Epithelial cell of prostate (primary cell): Measurements from ENCODE around the gene LRRC18.
A peak's percentile ranks its signal among the peaks of the same experiment; 100 is the strongest.

Experiments
- DNase-seq: peaks from one replicate; pipeline ENCODE4 v3.0.0-alpha.2; 2011; ENCODE audit warnings: low read depth, low spot score
- H3K27ac ChIP-seq: fragments of 450-650 bp; 2 replicates; pipeline ENCODE4 v1.5.1; 2017; ENCODE audit warnings: mild to moderate bottlenecking

Gene LRRC18

DNA sequence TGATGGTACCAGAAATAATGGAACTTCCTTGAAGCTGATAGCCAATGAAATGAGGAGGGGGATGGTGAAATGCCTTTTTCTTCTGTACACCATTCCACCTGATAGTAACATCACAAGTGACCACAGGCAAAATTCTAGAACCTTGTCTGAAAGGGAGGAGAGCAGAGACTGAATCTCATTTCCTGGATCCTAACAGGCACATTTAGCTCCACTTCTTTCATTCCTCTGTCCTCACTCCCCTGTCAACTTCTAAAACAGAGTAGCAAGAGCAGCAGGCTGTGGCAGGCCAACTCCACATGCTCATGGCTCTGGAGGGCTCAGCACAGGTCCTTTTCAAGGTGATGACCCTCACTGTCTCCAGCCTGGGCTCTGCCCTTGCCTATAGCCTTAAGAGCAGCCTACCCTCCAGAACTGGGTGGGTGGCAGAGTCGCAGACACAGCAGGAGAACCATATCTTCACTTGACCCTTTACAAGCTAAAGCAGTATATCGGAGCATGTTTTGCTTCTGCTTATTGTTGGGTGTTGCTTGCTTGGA is at the start of gene LRRC18:
LRRC18 (minus strand) TSS at position 51 of the 536 bp plus-strand sequence. CDS start 25,685 bp downstream, outside the sequence.
- DNase-seq, result no peak
- no peak within 1 kb of the TSS for H3K27ac ChIP-seq

DNA sequence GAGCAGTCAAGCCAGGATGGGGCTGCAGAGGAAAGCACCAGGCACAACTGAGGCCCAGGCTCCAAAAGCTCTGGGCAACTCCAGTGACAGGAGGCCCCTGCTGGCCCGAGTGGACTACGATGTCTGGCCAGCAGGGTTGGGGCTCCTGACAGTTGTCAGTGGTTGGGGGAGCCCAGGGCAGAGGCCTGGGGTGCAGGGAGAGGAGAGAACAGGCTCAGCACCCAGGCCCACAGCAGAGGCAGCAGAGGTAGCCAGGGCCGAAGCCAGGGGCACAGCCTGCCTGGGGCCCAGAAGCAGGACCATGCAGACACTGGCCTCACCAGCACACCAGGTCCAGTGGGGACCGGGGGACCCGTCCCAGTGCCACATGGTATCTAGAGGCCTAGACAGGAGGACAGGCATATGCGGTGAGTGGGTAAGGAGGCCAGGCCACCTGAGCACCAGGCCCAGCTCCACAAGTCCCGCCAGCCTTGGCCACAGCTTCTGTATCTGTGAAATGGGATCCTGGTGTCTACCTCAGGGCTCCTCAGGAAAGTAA is 46.0 kb upstream of the LRRC18 start:
- no peak overlapping the region for H3K27ac ChIP-seq
- no peak for DNase-seq

DNA sequence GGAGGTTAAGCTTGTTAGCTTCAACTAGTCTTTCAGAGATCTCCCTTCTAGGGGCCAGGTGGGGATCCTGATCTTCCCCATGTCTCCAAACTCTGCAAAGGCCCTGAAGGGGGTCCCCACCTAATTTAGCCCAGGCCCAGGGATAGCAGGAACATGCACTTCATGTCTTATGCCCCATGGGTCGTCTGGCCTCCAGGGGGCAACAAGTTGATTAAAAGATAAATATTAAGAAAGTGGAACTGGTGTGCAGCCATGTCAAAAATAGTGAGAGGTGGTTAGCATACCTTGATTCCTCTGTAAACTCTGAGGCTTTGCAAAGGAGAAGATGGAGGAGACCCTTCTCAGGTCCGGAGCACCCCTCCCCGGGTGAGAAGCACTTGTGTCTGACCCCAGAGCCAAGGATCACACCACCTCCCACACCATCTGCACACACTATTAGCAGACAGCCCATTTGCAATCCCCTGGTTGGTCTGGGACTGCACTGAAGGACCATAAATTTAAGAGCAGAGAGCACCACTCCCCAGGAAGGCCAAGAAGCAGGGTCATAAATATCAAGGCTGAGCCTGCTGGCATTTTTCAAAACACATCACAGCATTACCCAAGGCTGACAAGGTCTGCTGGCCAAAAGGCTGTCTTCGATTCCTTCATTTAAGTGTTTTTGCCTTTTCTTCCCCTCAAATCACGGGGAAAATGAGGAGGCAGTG is 44.2 kb upstream of the LRRC18 start:
- DNase-seq, result no peak
- no peak overlapping the region for H3K27ac ChIP-seq

DNA sequence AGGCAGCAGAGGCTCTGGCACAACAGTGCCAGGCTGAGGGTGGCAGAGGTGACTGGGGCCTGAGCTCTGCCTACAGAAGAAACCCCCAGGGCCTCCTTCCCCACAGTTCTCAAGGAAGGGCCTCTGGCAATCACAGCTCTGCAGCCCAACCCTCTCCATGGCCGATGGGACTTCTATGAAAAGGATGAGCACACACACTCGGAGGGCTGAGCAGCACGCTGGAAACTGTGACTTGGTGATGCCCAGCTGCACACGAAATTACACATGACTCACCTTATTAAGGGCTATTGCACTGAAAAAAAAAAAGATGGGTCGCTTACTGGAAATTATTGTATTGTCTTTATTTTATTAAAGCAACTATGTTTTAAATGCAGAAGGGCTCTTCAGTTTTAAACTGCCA is 42.9 kb upstream of the LRRC18 start:
- no peak for DNase-seq
- H3K27ac ChIP-seq, result no peak overlapping the region

DNA sequence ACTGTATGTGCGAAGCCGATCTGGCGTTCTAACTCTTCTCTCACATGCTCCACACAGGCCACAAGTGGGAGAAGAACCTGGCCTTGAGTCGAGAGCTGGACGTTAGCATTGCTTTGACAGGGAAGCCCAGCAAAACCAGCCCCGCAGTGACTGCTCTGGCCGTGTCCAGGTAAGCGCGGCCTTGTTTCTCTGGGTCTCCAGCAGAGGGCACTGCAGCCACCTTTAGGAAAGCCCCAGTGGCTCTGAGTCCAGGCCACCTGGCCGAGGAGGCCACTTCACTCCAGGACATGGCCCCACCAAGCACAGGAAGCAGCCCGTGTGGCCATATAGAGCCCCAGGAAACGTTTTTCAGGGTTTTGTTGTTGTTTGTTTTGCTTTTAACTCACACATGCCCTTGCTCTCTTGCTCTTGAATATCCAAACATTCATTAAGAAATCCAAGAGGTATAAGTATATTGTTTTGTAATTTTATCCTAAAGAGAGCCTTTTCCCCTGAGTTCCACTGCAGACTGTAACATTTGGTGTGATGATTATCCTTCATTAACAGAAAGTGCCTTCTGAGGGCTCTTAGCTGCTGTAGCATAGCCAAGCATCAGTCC is 41.8 kb upstream of the LRRC18 start:
- DNase-seq, result no peak
- no peak overlapping the region for H3K27ac ChIP-seq

DNA sequence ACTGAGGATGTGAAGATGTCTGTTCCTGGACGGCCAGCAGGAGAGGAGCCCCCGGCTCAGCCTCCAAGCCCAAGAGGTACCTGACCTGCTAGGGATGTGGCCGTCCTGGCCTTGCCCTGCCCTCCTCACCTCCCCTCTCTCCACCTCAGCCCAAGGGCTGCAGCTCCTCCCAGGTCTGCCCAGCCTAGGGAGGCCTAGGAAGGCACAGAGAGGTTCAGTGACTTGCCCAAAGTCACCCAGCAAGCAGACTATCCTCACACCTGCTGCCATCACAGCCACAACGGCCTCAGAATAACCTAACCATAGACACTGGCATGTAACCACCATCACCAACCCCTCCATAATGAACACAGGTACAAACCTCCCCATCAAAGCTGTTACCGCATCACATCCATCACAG is 38.7 kb upstream of the LRRC18 start:
- H3K27ac ChIP-seq, result no peak overlapping the region
- no peak for DNase-seq

DNA sequence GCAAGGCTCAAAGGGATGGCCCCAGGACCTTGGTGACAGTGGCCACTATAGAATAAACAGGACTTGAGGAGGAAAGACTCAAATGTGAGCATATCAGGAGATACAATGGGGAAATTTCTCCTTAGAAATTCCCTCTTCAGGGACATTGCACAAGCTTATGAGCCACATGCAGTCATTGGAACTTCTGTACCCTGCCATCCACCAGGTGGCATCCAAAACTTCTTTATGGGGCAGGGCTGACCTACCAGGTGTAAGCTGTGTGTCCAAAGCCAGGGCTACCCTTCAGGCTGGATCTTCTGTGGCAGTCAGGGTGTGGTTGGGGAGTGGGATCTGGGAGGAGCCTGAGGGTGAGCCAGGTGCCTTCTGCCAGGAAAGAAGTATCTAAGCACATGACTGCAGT is 36.6 kb upstream of the LRRC18 start:
- no peak overlapping the region for H3K27ac ChIP-seq
- DNase-seq, result peak; percentile 8

DNA sequence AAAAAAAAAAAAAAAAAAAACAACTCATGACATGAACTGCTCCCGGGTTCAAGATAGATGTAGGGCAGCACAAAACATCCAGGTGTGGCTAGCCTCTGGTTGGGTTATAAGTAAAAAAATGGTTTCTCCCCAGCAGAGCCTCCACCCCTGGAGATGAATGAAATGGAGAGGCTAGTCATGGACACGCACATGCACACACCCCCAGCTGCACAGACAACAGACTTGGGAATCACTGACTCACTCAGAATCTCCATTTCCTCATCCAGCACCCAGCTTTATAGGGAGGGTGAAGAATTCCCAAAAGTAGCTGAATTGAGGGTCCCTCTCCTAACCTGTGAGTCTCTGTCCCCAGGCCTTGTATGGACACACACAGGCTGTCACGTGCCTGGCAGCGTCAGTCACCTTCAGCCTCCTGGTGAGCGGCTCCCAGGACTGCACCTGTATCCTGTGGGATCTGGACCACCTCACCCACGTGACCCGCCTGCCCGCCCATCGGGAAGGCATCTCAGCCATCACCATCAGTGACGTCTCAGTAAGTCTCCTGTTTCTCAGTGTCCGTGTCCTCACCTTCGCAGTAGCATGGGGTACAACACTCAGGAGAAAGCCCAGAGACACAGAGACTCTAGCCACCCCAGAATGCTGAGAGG is 35.0 kb upstream of the LRRC18 start:
- H3K27ac ChIP-seq, result no peak overlapping the region
- no peak for DNase-seq

DNA sequence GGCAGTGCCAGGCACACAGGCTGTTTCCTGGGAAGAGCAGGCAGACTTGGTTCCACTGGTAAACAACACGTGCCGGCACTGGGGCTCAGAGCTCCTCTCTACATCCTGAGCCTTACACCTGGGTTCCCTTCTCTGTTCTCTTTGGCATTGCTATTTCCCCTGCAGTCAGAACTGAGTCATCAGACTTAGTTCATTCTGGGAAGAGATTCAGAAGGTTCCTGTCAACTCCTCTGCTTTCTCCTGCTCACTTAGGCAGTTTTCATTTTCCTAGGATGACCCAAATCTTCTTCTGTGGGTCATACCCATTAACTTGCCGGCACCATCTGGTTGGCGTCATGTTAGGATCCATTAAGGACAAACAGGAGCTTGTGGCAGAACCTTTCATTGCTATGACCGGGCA is 33.4 kb upstream of the LRRC18 start:
- no peak overlapping the region for H3K27ac ChIP-seq
- DNase-seq, result no peak

DNA sequence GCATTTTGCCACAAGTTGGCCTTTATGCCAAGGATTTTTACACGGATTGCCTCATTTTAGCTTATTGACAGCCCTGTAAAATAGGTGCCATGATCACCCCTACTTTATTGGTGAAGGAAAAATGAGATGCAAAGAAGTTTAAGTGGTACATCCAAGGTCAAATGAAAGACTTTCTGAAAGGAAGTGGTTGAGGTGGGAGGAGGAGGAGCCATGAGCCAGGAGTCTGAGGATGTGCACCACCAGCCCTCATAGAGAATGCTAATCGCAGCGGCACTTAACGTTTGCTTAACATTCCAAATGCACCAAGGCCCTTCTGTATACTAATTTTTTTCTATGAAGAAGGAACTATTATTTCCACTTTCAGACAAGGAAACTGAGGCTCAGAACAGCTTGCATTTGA is 31.0 kb upstream of the LRRC18 start:
- H3K27ac ChIP-seq, result no peak overlapping the region
- DNase-seq, result no peak

DNA sequence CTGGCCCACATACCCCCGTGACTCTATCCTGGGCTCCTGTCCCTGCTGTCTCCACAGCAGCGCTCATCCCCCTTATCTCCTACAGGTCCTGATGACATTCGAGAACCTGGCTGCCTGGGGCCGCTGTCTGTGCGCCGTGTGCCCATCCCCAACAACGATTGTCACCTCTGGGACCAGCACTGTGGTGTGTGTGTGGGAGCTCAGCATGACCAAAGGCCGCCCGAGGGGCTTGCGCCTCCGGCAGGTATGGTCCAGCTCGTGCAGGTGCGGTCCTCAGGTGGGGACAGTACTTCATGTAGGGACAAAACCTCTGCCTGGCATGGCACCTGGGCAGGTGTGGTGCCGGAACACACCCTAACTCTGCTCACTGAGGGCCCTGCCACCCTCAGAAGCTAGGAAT is 30.4 kb upstream of the LRRC18 start:
- no peak for DNase-seq
- no peak overlapping the region for H3K27ac ChIP-seq

DNA sequence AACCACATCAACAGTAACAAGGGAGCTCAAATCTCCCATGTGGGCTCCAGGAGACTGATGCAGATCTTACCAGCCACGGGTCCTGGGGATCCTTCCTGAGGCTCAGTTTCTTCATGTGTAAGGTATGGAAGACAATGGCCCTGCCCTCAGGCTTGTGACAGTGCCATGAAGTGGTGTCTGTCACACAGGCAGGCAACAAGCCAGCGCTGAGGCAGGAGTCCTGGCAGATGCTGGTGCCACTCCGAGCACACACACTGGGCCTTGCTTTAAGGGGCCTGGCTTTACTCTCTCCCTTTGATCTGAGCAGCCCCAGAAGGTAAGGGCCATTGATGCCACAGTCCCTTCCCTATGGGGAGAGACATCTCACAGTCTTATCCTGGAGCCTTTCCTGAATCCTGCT is 28.4 kb upstream of the LRRC18 start:
- no peak overlapping the region for H3K27ac ChIP-seq
- DNase-seq, result no peak

DNA sequence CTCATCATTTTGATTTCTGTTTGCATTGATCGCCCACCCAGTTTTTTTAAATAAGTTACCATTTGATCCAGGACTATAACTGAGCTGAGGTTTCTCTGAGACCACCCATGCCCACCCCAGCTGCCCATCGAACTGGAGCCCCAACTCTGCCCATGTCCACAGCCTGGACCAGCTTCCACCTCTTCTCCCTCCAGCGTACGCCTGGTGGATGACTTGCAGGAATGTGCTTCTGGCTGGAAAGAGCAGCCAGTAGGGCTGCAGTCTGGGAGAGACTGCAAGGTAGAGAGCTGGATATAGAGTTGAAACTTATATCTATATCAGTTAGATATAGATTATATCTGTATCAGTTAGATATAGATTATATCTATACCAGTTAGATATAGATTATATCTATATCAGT is 25.8 kb upstream of the LRRC18 start:
- no peak for DNase-seq
- no peak overlapping the region for H3K27ac ChIP-seq

DNA sequence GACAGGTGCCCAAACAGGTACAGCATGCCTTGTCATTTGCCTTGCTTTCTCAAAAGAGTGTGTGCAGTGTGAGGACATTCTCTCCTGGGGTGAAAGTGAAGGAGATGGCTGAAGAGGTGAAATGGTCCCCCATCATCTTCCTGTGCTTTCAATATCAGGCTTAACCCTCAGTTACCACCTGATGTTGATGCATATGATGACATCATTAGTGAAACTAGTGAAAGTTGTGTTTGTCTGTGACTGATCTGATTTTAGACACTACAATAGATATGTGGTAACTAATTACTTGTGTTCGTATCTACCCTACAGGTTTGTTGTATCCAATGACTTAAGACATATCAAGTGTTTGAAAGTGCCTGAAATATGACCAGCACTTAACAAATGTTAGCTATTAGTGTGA is 24.4 kb upstream of the LRRC18 start:
- DNase-seq, result no peak
- H3K27ac ChIP-seq, result no peak overlapping the region

DNA sequence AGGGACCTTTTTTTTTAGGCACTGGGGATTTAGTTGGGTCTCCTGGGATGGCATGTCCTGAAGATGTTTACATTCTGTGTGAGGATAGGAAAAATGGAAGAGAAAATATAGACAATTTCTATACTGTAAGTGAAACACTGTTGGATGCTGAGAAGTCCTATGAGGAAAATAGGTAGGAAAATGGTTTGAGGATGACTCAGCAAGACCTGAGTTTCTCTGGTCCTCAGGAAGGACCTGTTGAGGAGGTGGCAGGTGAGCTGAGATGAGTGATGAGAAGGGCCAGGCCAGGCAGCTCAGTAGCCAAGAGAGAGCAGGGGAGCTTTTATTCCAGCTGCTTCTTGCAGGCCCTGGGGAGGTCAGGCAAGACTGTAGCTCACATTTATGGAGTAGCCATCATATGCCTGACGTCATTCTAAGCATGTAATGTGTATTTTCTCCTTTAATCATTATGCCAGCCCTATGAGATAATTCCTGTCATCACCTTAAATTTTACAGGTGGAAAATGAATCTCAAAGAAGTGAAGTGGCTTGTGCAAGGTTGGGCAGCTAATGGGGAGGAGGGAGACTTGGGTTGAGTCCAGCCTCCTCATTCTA is 19.1 kb upstream of the LRRC18 start:
- DNase-seq, result no peak
- no peak overlapping the region for H3K27ac ChIP-seq

DNA sequence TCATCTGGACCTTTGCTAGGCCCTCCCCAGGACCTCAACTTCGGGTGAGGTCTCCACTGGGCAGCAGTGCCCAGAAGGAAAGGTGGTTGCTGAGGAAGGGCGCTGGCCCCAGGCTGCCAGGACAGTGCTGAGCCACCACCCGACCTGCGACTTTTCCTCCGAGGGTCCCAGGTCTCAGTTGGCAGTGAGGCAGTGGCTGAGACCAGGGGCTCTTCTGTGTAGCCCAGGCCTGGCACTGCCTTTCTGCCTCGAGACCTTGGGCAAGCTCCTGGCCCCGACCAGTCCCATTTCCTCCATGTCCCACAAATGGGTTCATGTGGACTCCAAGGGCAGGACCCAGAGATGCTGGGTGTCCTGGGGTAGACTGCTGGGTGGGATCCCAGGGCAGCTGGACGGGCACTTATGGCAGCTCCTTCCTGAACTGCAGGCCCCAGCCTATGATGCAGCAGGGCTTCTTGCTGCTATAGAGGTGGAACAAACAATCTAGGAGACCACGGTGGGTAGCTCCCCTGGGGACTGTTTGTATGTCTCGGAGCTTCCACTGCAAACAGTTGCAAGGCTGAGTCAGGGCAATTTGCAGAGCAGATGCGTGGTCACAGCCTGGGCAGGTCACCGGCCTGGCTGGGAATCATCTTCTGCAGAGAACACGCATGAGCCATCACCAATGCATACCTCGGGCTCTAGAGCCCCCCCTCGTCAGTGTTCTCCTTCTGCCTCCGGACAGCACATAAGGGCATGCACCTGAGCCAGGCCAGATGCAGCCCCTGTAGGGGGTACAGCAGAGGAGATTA is 17.9 kb upstream of the LRRC18 start:
- H3K27ac ChIP-seq, result no peak overlapping the region
- DNase-seq, result no peak

DNA sequence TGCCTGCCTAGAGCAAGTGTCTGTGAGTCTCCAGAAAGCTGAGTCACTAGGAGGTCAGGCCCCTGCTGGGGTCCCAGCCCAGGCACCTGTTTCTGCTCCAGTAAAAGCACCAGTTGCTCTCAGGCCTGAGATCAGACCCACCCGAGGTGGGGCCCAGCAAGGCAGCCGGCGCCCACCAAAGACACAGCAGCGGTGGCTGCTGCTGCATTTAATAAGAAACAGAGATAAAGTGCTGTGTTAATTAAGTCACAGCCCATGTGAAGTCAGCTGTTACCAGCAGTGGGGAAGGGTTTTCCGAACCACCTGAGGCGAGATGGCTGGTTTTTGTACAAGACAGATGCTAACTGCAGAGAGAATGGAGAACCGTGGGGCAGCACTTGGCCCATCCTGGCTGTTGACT is 12.1 kb upstream of the LRRC18 start:
- H3K27ac ChIP-seq, result no peak overlapping the region
- no peak for DNase-seq

DNA sequence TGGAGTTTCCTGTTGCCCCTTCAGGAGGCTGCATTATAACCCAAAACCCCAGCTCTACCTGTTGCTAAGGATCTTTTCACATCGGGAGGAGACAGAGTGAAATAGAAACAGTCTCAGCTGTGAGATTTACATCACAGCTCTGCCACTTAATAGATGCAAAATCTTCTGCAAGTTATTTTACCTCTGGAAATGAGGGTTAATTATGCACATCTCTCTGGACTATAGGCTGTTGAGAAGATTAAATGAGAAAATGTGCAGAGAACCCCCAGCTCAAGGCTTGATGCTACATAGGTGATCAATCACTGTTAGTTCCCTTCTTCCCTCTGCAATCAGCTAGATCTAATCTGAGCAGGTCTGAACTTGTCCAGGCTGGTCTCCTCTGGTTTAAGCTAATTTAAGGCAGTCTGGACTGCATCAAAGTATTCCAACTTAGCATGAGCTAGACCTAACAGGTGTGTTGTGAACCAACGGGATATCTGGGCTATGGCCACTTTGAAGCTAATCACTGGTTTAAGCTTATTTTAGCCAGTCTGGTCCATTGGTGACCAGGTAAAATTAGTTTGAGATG is 8.9 kb upstream of the LRRC18 start:
- H3K27ac ChIP-seq, result no peak overlapping the region
- no peak for DNase-seq

DNA sequence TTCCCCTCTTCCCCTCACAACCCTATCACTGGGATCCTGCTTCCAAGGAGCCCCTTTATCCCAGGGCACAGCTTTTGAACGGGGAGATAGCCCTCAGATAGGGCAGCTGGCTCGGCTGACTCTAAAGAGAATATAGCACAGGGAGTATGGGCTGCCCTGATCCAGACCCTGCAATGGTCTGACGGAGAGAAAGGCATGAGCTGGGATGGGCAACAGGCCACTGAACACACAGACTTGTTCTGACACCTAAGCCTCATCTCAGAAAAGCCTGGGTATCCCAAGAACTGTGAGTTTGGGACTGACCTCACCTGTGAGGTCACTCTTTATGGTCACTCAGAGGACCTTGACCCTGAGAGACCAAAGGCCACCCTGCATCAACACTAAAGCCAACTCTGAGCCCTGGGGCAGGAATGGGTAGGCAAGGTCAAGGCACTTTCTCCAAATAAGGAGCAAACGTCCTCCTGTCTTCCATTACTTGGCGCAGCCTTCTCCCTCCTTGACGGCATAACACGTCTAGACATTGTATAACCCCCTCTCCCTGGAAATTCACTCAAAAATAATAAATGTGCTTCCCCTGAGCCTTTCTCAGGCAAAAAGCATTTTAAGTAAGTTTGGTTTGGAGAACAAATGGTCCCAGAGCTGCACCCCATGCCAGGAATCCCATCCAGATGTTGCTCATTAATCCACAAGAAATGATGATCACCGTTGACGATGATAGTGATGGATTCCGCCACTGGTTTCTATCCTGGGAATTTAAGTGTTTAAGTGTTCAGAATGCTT is 8.2 kb upstream of the LRRC18 start:
- DNase-seq, result no peak
- no peak overlapping the region for H3K27ac ChIP-seq
